Measurements from ENCODE around the gene GPR68.

DNA sequence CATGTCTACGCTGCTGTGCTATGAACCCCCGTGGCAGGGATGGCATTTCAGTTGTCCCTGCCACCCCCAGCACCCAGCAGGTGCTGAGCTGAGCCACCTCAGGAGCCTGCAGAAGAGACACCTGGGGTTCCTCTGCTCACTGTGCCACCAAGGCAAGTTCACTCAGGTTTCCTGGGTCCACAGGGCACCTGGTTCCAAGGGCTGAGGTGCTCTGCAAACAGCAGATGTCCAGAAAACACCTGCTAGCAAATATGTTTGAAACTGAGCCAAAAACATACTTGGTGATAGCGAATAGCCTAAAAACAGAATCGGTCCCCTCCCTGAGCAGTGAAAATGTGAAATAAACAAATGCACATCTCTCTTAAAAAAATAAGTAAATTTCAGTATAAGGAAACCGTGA lies 35.6 kb upstream of the GPR68 start:
- TF ChIP-seq, protein P1, sequence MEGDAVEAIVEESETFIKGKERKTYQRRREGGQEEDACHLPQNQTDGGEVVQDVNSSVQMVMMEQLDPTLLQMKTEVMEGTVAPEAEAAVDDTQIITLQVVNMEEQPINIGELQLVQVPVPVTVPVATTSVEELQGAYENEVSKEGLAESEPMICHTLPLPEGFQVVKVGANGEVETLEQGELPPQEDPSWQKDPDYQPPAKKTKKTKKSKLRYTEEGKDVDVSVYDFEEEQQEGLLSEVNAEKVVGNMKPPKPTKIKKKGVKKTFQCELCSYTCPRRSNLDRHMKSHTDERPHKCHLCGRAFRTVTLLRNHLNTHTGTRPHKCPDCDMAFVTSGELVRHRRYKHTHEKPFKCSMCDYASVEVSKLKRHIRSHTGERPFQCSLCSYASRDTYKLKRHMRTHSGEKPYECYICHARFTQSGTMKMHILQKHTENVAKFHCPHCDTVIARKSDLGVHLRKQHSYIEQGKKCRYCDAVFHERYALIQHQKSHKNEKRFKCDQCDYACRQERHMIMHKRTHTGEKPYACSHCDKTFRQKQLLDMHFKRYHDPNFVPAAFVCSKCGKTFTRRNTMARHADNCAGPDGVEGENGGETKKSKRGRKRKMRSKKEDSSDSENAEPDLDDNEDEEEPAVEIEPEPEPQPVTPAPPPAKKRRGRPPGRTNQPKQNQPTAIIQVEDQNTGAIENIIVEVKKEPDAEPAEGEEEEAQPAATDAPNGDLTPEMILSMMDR (conservative IDR thresholded peaks at IDR 0.05; ENCODE audit: low read length), result no peak
- TF ChIP-seq EZH2phosphoT487 (IDR thresholded peaks at IDR 0.05; ENCODE audit: borderline replicate concordance), result no peak
